ENCODE results near the gene PKMYT1.

Gene PKMYT1

GRCh38 chr16:2925951-2926649 lies 54.1 kb downstream of the PKMYT1 start:
- Histone ChIP-seq H3K36me3 (ENCODE audit: control insufficient read depth, insufficient read depth, low read length) (peaks cover 6% of the 10 kb centered on the region), H3K27me3 (ENCODE audit: control insufficient read depth, insufficient read depth, low read length) (no peaks in the 10 kb centered on the region), H3K27ac (ENCODE audit: low read depth, low read length) (no peak overlapping the region)

DNA sequence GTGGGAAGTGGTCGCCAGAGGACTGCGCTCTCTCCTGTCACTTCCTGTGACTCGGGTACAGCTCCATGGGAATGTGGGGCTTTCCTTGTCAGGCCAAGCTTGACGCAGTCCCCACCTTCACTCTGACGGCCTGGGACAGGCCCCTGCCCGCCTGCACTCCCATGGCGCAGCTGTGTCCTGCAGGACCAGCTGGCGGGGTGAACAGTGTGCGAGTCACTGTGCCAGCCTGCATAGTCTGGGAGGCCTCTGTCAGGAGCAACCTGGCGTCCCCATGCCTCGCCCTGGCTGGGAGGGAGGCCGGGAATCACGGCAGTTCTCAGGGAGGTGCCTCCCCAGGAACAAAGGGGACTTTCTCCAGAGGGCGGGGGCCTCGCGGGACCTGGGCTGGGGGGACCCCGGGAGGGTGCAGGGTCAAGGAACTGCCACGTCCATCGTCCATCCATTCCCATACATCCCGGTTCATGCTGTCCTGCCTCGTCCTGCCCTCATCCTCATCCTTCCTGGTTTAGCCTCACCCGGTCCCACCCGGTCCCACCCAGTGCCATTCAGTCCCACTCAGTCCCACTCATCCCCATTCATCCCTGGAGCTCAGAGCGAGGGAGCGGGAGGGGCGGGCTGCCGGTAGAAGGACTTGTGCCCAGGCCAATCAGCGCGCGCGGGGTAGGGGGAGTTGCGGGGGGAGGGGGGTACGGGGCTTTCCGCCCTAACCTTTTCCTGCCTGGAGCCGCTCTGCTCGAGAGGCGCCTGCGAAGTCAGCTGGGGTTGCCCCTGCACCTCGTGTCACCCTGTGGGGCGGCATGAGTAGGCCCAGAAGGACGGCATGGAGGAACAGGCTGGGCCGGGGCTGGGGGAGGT lies 55.1 kb downstream of the PKMYT1 start:
- H3K27ac ChIP-seq (ENCODE audit: low read depth, low read length): no peak overlapping the region
- H3K9ac ChIP-seq (ENCODE audit: low read length): no peak overlapping the region
- no peaks in the 10 kb centered on the region for H3K27me3 ChIP-seq (ENCODE audit: control insufficient read depth, insufficient read depth, low read length)
- H3K4me3 ChIP-seq (ENCODE audit: low read length): no peak overlapping the region
- H3K36me3 ChIP-seq (ENCODE audit: control insufficient read depth, insufficient read depth, low read length): peaks cover 3% of the 10 kb centered on the region
- peaks cover 2% of the 10 kb centered on the region for H3K4me1 ChIP-seq (ENCODE audit: control insufficient read depth, insufficient read depth, low read length)

More at GRCh38 chr16:2925951-2926649, 54.1 kb downstream of the PKMYT1 start:
- no peak overlapping the region for H3K4me3 ChIP-seq (ENCODE audit: low read length)
- peaks cover 2% of the 10 kb centered on the region for H3K4me1 ChIP-seq (ENCODE audit: control insufficient read depth, insufficient read depth, low read length)
- H3K9ac ChIP-seq (ENCODE audit: low read length): no peak overlapping the region

- no peak overlapping the region for H3K27ac ChIP-seq (ENCODE audit: low read depth, low read length)
- H3K36me3 ChIP-seq (ENCODE audit: control insufficient read depth, insufficient read depth, low read length): no peaks in the 10 kb centered on the region
- H3K27me3 ChIP-seq (ENCODE audit: control insufficient read depth, insufficient read depth, low read length): no peaks in the 10 kb centered on the region
- H3K4me3 ChIP-seq (ENCODE audit: low read length): no peak overlapping the region
- peaks cover 6% of the 10 kb centered on the region for H3K4me1 ChIP-seq (ENCODE audit: control insufficient read depth, insufficient read depth, low read length)
- no peak overlapping the region for H3K9ac ChIP-seq (ENCODE audit: low read length)
These were observed 56.8 kb downstream of the PKMYT1 start for GRCh38 chr16:2923481-2923880.
